Measurements from ENCODE around the gene CACNA1S.

- no peak for TF ChIP-seq CTCF (IDR thresholded peaks at IDR 0.05)
- no peak for TF ChIP-seq POLR2A (IDR thresholded peaks at IDR 0.05)
Measured at GRCh38 chr1:201004154-201004553, 108.1 kb downstream of the CACNA1S start.
